K562 (cell line): ENCODE results near the gene IL25. TPM values are rescaled to one million over a fixed set of nuclear protein-coding genes. Genes with fewer than 3 reads are reported as not detected.

Experiments used
- ATAC-seq: fragments of 200-7000 bp; cut with Tn5 transposase; 3 replicates; pipeline ENCODE4 v1.9.1; 2020; ENCODE audit warnings: moderate library complexity
- BruUV-seq: library from RNA; stranded (reverse); fragments of 400-500 nt; replicated peaks from 2 replicates; lab custom pipeline; 2021; lab: Mats Ljungman, UMichigan
- CTCF ChIA-PET: fragments of 300-600 bp; formaldehyde crosslinking; extraction: SDS; loops from one replicate; lab custom pipeline; 2021; ENCODE audit warnings: low intra/inter-chr PET ratio; lab: Yijun Ruan, JAX
- POLR2A ChIA-PET: fragments of 300-600, 350-650 bp; sonication (Branson Sonifier 250); formaldehyde crosslinking; extraction: SDS; loops from one replicate; lab custom pipeline; 2021; ENCODE audit warnings: antibody characterized with exemption, inconsistent platforms; lab: Yijun Ruan, JAX
- DNase-seq, 4 experiments: peaks; one replicate each; pipeline versions ENCODE4 v3.0.0 to v3.0.0-alpha.2; 2011 to 2018; ENCODE audit warnings: low spot score in 3 of 4, mixed read lengths in 3 of 4; ENCODE audit errors: extremely low read depth in 1 of 4
- FAIRE-seq: peaks from 2 replicates; lab custom pipeline; 2011; peaks lifted over from hg19 to GRCh38; lab: Jason Lieb, UNC
- H2AFZ ChIP-seq: 2 replicates; pipeline ENCODE4 v1.6.0; 2011; ENCODE audit warnings: low read depth, low read length, control low read depth, inconsistent platforms
- H3K27ac ChIP-seq: fragments of 200-600 bp; 3 replicates; pipeline ENCODE4 v1.8.0; 2011; ENCODE audit warnings: low read depth, mild to moderate bottlenecking, control low read depth, inconsistent platforms, low read length, moderate library complexity, mixed read lengths; ENCODE audit errors: extremely low read depth
- H3K27me3 ChIP-seq, 2 experiments: fragments of 300-600 bp in 1 of 2; 2 replicates in 1 of 2; 3 replicates in 1 of 2; pipeline versions ENCODE4 v1.6.0 to v1.8.0; 2011; ENCODE audit warnings: inconsistent platforms in 2 of 2, low read length in 2 of 2, mild to moderate bottlenecking in 1 of 2, mixed read lengths in 1 of 2, moderate library complexity in 1 of 2; ENCODE audit not compliant: control insufficient read depth in 2 of 2, insufficient read depth in 2 of 2
- H3K36me3 ChIP-seq: fragments of 300-600 bp; 3 replicates; pipeline ENCODE4 v1.8.0; 2011; ENCODE audit warnings: mild to moderate bottlenecking, low read length, inconsistent platforms; ENCODE audit not compliant: control insufficient read depth, insufficient read depth
- H3K4me1 ChIP-seq, 2 experiments: fragments of 200-600 bp in 1 of 2; replicated peaks in 1 of 2; 2 replicates in 1 of 2; 3 replicates in 1 of 2; pipeline versions ENCODE4 v1.5.1 to v1.8.0; 2011; ENCODE audit warnings: inconsistent platforms in 2 of 2, low read length in 2 of 2, mild to moderate bottlenecking in 1 of 2, mixed read lengths in 1 of 2, moderate library complexity in 1 of 2; ENCODE audit not compliant: control insufficient read depth in 2 of 2, insufficient read depth in 2 of 2
- H3K4me2 ChIP-seq: 2 replicates; pipeline ENCODE4 v1.6.1; 2011; ENCODE audit warnings: low read length, control low read depth, inconsistent platforms, mixed read lengths; ENCODE audit not compliant: insufficient read depth
- H3K4me3 ChIP-seq: fragments of 200-600 bp; sonication (generic), shearing (Covaris generic); 2 replicates; pipeline ENCODE4 v1.5.1; 2016; ENCODE audit warnings: control low read depth, inconsistent platforms
- H3K79me2 ChIP-seq: fragments of 200-600 bp; 3 replicates; pipeline ENCODE4 v1.8.0; 2011; ENCODE audit warnings: low read length, inconsistent platforms; ENCODE audit not compliant: control insufficient read depth, insufficient read depth
- H3K9ac ChIP-seq, 2 experiments: 2 replicates each; pipeline versions ENCODE4 v1.6.0 to v1.6.1; 2011; ENCODE audit warnings: low read depth in 2 of 2, low read length in 2 of 2, control low read depth in 1 of 2, inconsistent platforms in 1 of 2, mild to moderate bottlenecking in 1 of 2, mixed read lengths in 1 of 2; ENCODE audit not compliant: insufficient read depth in 1 of 2
- H3K9me1 ChIP-seq: one replicate; pipeline ENCODE4 v1.6.0; 2011; ENCODE audit warnings: inconsistent platforms, mild to moderate bottlenecking, low read length, moderate library complexity; ENCODE audit not compliant: control insufficient read depth, insufficient read depth
- H3K9me3 ChIP-seq: replicated peaks from 2 replicates; pipeline ENCODE4 v1.5.1; 2011; ENCODE audit warnings: low read depth, low read length, inconsistent platforms; ENCODE audit not compliant: control insufficient read depth, insufficient read depth
- H4K20me1 ChIP-seq: replicated peaks from 2 replicates; pipeline ENCODE4 v1.6.1; 2011; ENCODE audit warnings: low read length, inconsistent platforms, mixed read lengths; ENCODE audit not compliant: control insufficient read depth, insufficient read depth
- ATF2 ChIP-seq: sonication (generic); formaldehyde crosslinking; IDR thresholded peaks from 2 replicates; pipeline ENCODE4 v1.8.1; 2022; ENCODE audit warnings: missing genetic modification reagents
- CHD1 ChIP-seq: fragments of 200-600 bp; sonication (generic); IDR thresholded peaks from one replicate; pipeline ENCODE4 v1.6.1; 2012; ENCODE audit warnings: mild to moderate bottlenecking, moderate library complexity, low read length, inconsistent platforms
- CREBBP ChIP-seq: IDR thresholded peaks from one replicate; pipeline ENCODE4 v1.6.1; 2012; ENCODE audit warnings: low read depth, mild to moderate bottlenecking, control low read depth, inconsistent platforms, low read length
- IRF2 ChIP-seq: sonication (generic); formaldehyde crosslinking; IDR thresholded peaks from 2 replicates; pipeline ENCODE4 v1.8.1; 2022; ENCODE audit warnings: mild to moderate bottlenecking, missing genetic modification reagents
- JUNB ChIP-seq: fragments of 450-650 bp; formaldehyde crosslinking; conservative IDR thresholded peaks from 2 replicates; pipeline ENCODE4 v1.4.0; 2020; ENCODE audit warnings: mild to moderate bottlenecking
- MAFK ChIP-seq: IDR thresholded peaks from 2 replicates; pipeline ENCODE4 v1.6.1; 2011; ENCODE audit warnings: low read length, improper control_type of control experiment
- MEIS2 ChIP-seq: fragments of 450-650 bp; IDR thresholded peaks from 2 replicates; pipeline ENCODE4 v1.6.1; 2014; ENCODE audit warnings: mild to moderate bottlenecking; ENCODE audit not compliant: partially characterized antibody
- NR2C1 ChIP-seq, 2 experiments: fragments of 450-650 bp; IDR thresholded peaks; 2 replicates each; pipeline ENCODE4 v1.6.1; 2017; ENCODE audit warnings: mild to moderate bottlenecking in 2 of 2, antibody characterized with exemption in 1 of 2, inconsistent platforms in 1 of 2, missing compliant biosample characterization in 1 of 2, missing genetic modification characterization in 1 of 2
- NR4A1 ChIP-seq, 2 experiments: fragments of 250-450 bp in 1 of 2; fragments of 450-650 bp in 1 of 2; sonication (Bioruptor Pico) in 1 of 2; IDR thresholded peaks; 2 replicates each; pipeline versions ENCODE4 v1.4.0 to v1.6.1; 2016 to 2020; ENCODE audit warnings: mild to moderate bottlenecking in 2 of 2, missing compliant biosample characterization in 1 of 2, missing genetic modification characterization in 1 of 2, moderate library complexity in 1 of 2
- RBFOX2 ChIP-seq: fragments of 200-400 bp; formaldehyde crosslinking; IDR thresholded peaks from 2 replicates; pipeline ENCODE4 v1.6.1; 2017; ENCODE audit warnings: low read depth, mild to moderate bottlenecking, low read length, moderate library complexity
- ZNF212 ChIP-seq: fragments of 450-650 bp; formaldehyde crosslinking; IDR thresholded peaks from 2 replicates; pipeline ENCODE4 v1.4.0; 2020; ENCODE audit warnings: mild to moderate bottlenecking
- ZNF23 ChIP-seq: fragments of 250-450 bp; sonication (Bioruptor Pico); IDR thresholded peaks from 2 replicates; pipeline ENCODE4 v1.4.0; 2020; ENCODE audit warnings: mild to moderate bottlenecking
- ZNF668 ChIP-seq: fragments of 250-450 bp; sonication (Bioruptor Pico); IDR thresholded peaks from 2 replicates; pipeline ENCODE4 v1.8.0; 2022; ENCODE audit warnings: mild to moderate bottlenecking, inconsistent platforms
- ZNF830 ChIP-seq: fragments of 250-450 bp; sonication (Bioruptor Pico); IDR thresholded peaks from 2 replicates; pipeline ENCODE4 v1.5.0; 2021; ENCODE audit warnings: mild to moderate bottlenecking
- WGBS: fragments of 100-300 bp; shearing (Covaris generic); methylation state at CpG from one replicate; pipeline ENCODE4 v1.1.6; 2016; ENCODE audit warnings: low coverage, mixed read lengths; ENCODE audit not compliant: insufficient coverage; ENCODE audit errors: missing lambda C conversion rate; 5-methylcytosine and 5-hydroxymethylcytosine counted together
- in situ Hi-C: fragments of 300-500 bp; cut with MboI; formaldehyde crosslinking; loops from 4 replicates; pipeline ENCODE4 v1.15.0; 2018; ENCODE audit warnings: inconsistent platforms, mixed read lengths
- intact Hi-C: fragments of 100-400 bp; cut with micrococcal nuclease; formaldehyde crosslinking; loops from 2 replicates; pipeline ENCODE4 v1.14.2; 2022
- polyA plus RNA-seq, 8 experiments: library from polyadenylated mRNA; depleted of rRNA in 4 of 8; stranded (reverse) in 5 of 8; unstranded in 3 of 8; fragments of >200 nt; fragmentation: Nextera tagmentation in 2 of 8; fragmentation: Illumina TruSeq in 1 of 8; extraction: Ambion mirVana in 2 of 8; extraction: Trizol in 1 of 8; gene quantifications; 2 replicates each; pipeline versions ENCODE4 v1.2.1 to v1.2.3, GENCODE V29; 2011 to 2014; ENCODE audit warnings: inconsistent platforms in 1 of 8, missing spikeins in 1 of 8
- total RNA-seq, 7 experiments: library from RNA; depleted of rRNA in 6 of 7; stranded (reverse); fragments of >200 nt in 6 of 7; fragmentation: Illumina TruSeq in 2 of 7; extraction: Trizol in 2 of 7; gene quantifications; 2 replicates each; pipeline versions ENCODE4 v1.2.1 to v1.2.3, GENCODE V29; 2011 to 2021; ENCODE audit warnings: low replicate concordance in 1 of 7
- TF ChIP-seq, protein P1 (sequence below): fragments of 450-650 bp; IDR thresholded peaks from 2 replicates; pipeline ENCODE4 v1.6.1; 2017; ENCODE audit warnings: mild to moderate bottlenecking, moderate library complexity
- TF ChIP-seq, protein P2 (sequence below): fragments of 200-400 bp; formaldehyde crosslinking; IDR thresholded peaks from 2 replicates; pipeline ENCODE4 v1.6.1; 2017; ENCODE audit warnings: mild to moderate bottlenecking, low read depth, low read length, moderate library complexity

The IL25 gene
- total and polyA plus RNA-seq, 9 of the 15 experiments (the other 6 are each of a cell fraction or from before 2014, with no cell fraction given) = not detected

GRCh38 chr14:23365732-23366425 lies 6.7 kb upstream of the IL25 start:
- Histone ChIP-seq H3K79me2 (no peaks in the 10 kb centered on the region), H4K20me1 (no peaks in the 10 kb centered on the region; the same call in 1 of the 2 replicates), H3K9ac (no peak overlapping the region), H3K4me3 (no peak overlapping the region), H3K27ac (no peak overlapping the region), H2AFZ (no peak overlapping the region), H3K36me3 (no peaks in the 10 kb centered on the region), H3K4me1 (peaks cover 0 to 16% of the 10 kb centered on the region in 2 experiments; a peak in 3 of 5 replicates)
- FAIRE-seq (no peak), DNase-seq (peak in 1 of 4 experiments; percentile 20)
- intact Hi-C loops (no loop called here), in situ Hi-C loops (no loop called here)
- no TSS peak for BruUV-seq
- POLR2A ChIA-PET = interaction anchor here (0.6 kb wide), 2 partner anchors 8 to 735 kb away, joined by 3 read pairs; no protein-coding TSS in a partner anchor
- WGBS = 20% methylated on average over 6 of the region's 51 CpGs
- CTCF ChIA-PET = interaction anchor here (0.7 kb wide), 1 partner anchor 101 kb away, joined by 3 read pairs; no protein-coding TSS in a partner anchor
- no peak for TF ChIP-seq CHD1
- no peak for TF ChIP-seq ZNF830 (CRISPR knock-in tag)
- no peak for TF ChIP-seq CREBBP
- no peak for TF ChIP-seq JUNB (CRISPR knock-in tag)
- TF ChIP-seq MEIS2 = no peak
- TF ChIP-seq IRF2 = no peak
- TF ChIP-seq, protein P1, sequence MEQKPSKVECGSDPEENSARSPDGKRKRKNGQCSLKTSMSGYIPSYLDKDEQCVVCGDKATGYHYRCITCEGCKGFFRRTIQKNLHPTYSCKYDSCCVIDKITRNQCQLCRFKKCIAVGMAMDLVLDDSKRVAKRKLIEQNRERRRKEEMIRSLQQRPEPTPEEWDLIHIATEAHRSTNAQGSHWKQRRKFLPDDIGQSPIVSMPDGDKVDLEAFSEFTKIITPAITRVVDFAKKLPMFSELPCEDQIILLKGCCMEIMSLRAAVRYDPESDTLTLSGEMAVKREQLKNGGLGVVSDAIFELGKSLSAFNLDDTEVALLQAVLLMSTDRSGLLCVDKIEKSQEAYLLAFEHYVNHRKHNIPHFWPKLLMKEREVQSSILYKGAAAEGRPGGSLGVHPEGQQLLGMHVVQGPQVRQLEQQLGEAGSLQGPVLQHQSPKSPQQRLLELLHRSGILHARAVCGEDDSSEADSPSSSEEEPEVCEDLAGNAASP = no peak
- no peak for TF ChIP-seq ZNF212 (CRISPR knock-in tag)
- no peak for TF ChIP-seq RBFOX2
- no peak for TF ChIP-seq MAFK
- no peak for TF ChIP-seq ZNF668
- TF ChIP-seq, protein P2, sequence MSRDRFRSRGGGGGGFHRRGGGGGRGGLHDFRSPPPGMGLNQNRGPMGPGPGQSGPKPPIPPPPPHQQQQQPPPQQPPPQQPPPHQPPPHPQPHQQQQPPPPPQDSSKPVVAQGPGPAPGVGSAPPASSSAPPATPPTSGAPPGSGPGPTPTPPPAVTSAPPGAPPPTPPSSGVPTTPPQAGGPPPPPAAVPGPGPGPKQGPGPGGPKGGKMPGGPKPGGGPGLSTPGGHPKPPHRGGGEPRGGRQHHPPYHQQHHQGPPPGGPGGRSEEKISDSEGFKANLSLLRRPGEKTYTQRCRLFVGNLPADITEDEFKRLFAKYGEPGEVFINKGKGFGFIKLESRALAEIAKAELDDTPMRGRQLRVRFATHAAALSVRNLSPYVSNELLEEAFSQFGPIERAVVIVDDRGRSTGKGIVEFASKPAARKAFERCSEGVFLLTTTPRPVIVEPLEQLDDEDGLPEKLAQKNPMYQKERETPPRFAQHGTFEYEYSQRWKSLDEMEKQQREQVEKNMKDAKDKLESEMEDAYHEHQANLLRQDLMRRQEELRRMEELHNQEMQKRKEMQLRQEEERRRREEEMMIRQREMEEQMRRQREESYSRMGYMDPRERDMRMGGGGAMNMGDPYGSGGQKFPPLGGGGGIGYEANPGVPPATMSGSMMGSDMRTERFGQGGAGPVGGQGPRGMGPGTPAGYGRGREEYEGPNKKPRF = no peak
- TF ChIP-seq ATF2 (CRISPR knock-in tag) = no peak
- no peak for TF ChIP-seq NR2C1 (IDR thresholded peaks at IDR 0.05)
- TF ChIP-seq NR2C1 (tag; IDR thresholded peaks at IDR 0.05) = no peak
- no peak for TF ChIP-seq ZNF23 (CRISPR knock-in tag)
- TF ChIP-seq NR4A1 (CRISPR knock-in tag; IDR thresholded peaks at IDR 0.05) = no peak
- no peak for TF ChIP-seq NR4A1 (tag; IDR thresholded peaks at IDR 0.05)
- TF ChIP-seq, all 486 proteins: peak for 0
- H3K27me3 ChIP-seq = peaks cover 10 to 38% of the 10 kb centered on the region in 2 experiments; a peak in 4 of 5 replicates
- H3K4me2 ChIP-seq = no peak overlapping the region
- H3K9me3 ChIP-seq = no peaks in the 10 kb centered on the region
- no peak; the same call in 2 of the 3 replicates for ATAC-seq
- no peaks in the 10 kb centered on the region for H3K9me1 ChIP-seq
